Measurements from ENCODE around the gene ADGRV1.

The ADGRV1 gene

GRCh38 chr5:90991201-90991600 lies 432.6 kb downstream of the ADGRV1 start:
- Histone ChIP-seq H3K36me3 (ENCODE audit: insufficient read depth, low read length) (no peaks in the 10 kb centered on the region), H3F3A (ENCODE audit: low read depth) (no peaks in the 10 kb centered on the region), H4K20me1 (ENCODE audit: insufficient read depth, low read length, poor library complexity, severe bottlenecking) (no peaks in the 10 kb centered on the region), H3K4me1 (ENCODE audit: insufficient read depth, low read length, poor library complexity, severe bottlenecking) (no peaks in the 10 kb centered on the region), H3K79me2 (ENCODE audit: insufficient read depth, low read length) (no peaks in the 10 kb centered on the region), H3K4me3 (ENCODE audit: low read length, poor library complexity, severe bottlenecking) (no peak overlapping the region), H2AFZ (ENCODE audit: low read length) (no peak overlapping the region), H3K9me2 (replicated peaks; ENCODE audit: low read depth, low read length) (no peaks in the 10 kb centered on the region), H3K27me3 (ENCODE audit: insufficient read depth, low read length, poor library complexity, severe bottlenecking) (no peaks in the 10 kb centered on the region), H3K9me3 (ENCODE audit: insufficient read depth, low read depth, low read length) (no peaks in the 10 kb centered on the region), H3K4me2 (ENCODE audit: low read depth, low read length, poor library complexity, severe bottlenecking) (no peak overlapping the region), H3K9ac (ENCODE audit: low read depth, low read length, poor library complexity, severe bottlenecking) (no peak overlapping the region)
- TF ChIP-seq CTCF (conservative IDR thresholded peaks at IDR 0.05; ENCODE audit: low read length) (no peak), EZH2phosphoT487 (IDR thresholded peaks at IDR 0.05; ENCODE audit: borderline replicate concordance) (no peak)

DNA sequence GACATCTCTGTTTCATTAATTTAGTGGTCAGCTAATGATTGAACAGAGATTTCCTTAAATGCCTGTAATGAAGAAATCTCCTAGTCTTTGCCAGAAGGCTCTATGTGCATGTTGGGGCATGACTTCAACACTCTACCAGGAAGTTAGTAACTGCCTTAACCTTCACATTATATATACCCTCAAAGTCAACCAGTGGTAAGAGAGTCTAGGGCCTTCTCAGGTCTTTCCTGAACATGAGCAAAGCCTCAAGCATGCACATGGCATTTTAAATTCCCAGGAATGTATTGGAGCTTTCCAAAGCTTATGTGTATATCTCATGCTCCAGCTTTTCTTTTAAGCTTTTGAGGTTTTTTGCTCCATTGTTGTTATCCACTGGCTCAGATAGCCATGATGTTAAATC lies 436.2 kb downstream of the ADGRV1 start:
- Histone ChIP-seq H3K4me3 (ENCODE audit: low read length, poor library complexity, severe bottlenecking) (no peak overlapping the region), H3K9ac (ENCODE audit: low read depth, low read length, poor library complexity, severe bottlenecking) (no peak overlapping the region), H3F3A (ENCODE audit: low read depth) (no peaks in the 10 kb centered on the region), H3K79me2 (ENCODE audit: insufficient read depth, low read length) (no peaks in the 10 kb centered on the region), H2AFZ (ENCODE audit: low read length) (no peak overlapping the region), H3K4me2 (ENCODE audit: low read depth, low read length, poor library complexity, severe bottlenecking) (no peak overlapping the region), H4K20me1 (ENCODE audit: insufficient read depth, low read length, poor library complexity, severe bottlenecking) (no peaks in the 10 kb centered on the region), H3K27me3 (ENCODE audit: insufficient read depth, low read length, poor library complexity, severe bottlenecking) (no peaks in the 10 kb centered on the region), H3K36me3 (ENCODE audit: insufficient read depth, low read length) (no peaks in the 10 kb centered on the region), H3K4me1 (ENCODE audit: insufficient read depth, low read length, poor library complexity, severe bottlenecking) (no peaks in the 10 kb centered on the region), H3K9me3 (ENCODE audit: insufficient read depth, low read depth, low read length) (no peaks in the 10 kb centered on the region), H3K9me2 (replicated peaks; ENCODE audit: low read depth, low read length) (no peaks in the 10 kb centered on the region)
- no peak for TF ChIP-seq CTCF (conservative IDR thresholded peaks at IDR 0.05; ENCODE audit: low read length)
- no peak for TF ChIP-seq EZH2phosphoT487 (IDR thresholded peaks at IDR 0.05; ENCODE audit: borderline replicate concordance)

DNA sequence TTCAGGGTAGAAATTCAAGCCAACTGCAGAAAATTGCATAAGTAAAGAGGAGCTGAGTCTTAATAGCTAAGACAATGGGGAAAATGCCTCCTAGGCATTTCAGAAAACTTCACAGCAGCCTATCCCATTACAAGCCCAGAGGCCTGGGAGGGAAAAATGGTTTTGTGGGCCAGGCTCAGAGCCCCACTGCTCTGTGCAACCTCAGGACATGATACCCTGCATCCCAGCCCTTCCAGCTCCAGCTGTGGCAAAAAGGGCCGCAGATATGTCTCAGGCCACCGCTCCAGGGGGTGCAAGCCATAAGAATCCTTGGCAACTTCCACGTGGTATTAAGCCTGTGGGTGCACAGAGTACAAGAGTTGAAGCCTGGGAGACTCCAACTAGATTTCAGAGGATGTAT lies 437.5 kb downstream of the ADGRV1 start:
- Histone ChIP-seq H3K9ac (ENCODE audit: low read depth, low read length, poor library complexity, severe bottlenecking) (no peak overlapping the region), H3F3A (ENCODE audit: low read depth) (no peaks in the 10 kb centered on the region), H3K4me2 (ENCODE audit: low read depth, low read length, poor library complexity, severe bottlenecking) (no peak overlapping the region), H3K36me3 (ENCODE audit: insufficient read depth, low read length) (no peaks in the 10 kb centered on the region), H3K9me3 (ENCODE audit: insufficient read depth, low read depth, low read length) (no peaks in the 10 kb centered on the region), H3K4me3 (ENCODE audit: low read length, poor library complexity, severe bottlenecking) (no peak overlapping the region), H3K27me3 (ENCODE audit: insufficient read depth, low read length, poor library complexity, severe bottlenecking) (no peaks in the 10 kb centered on the region), H4K20me1 (ENCODE audit: insufficient read depth, low read length, poor library complexity, severe bottlenecking) (no peaks in the 10 kb centered on the region), H3K79me2 (ENCODE audit: insufficient read depth, low read length) (no peaks in the 10 kb centered on the region), H3K9me2 (replicated peaks; ENCODE audit: low read depth, low read length) (no peaks in the 10 kb centered on the region), H2AFZ (ENCODE audit: low read length) (no peak overlapping the region), H3K4me1 (ENCODE audit: insufficient read depth, low read length, poor library complexity, severe bottlenecking) (no peaks in the 10 kb centered on the region)
- TF ChIP-seq CTCF (conservative IDR thresholded peaks at IDR 0.05; ENCODE audit: low read length) (no peak), EZH2phosphoT487 (IDR thresholded peaks at IDR 0.05; ENCODE audit: borderline replicate concordance) (no peak)

Data from Loucy (cell line).